ENCODE data around the gene UFM1.
A peak's percentile ranks its signal among the peaks of the same experiment; 100 is the strongest.
"Not testable (repeated sequence)": the region's sequence is repeated elsewhere in the genome, so short reads cannot be mapped to it uniquely, and the experiment has no call there.

UFM1 gene

GRCh38 chr13:38349390-38350113, at the start of gene UFM1:
UFM1 (plus strand) TSS chr13:38349851; CDS start chr13:38349920, 69 bp downstream.
- DNase-seq (ENCODE audit: low spot score): peak; percentile 93

- no peak for DNase-seq (ENCODE audit: low spot score)
Observed at GRCh38 chr13:38301236-38301635, 48.4 kb upstream of the UFM1 start.

GRCh38 chr13:38303816-38304320, 45.8 kb upstream of the UFM1 start:
- DNase-seq (ENCODE audit: low spot score): no peak

- no peak for DNase-seq (ENCODE audit: low spot score)
Observed at GRCh38 chr13:38308736-38309135, 40.9 kb upstream of the UFM1 start.

GRCh38 chr13:38309397-38309796, 40.3 kb upstream of the UFM1 start:
- DNase-seq (ENCODE audit: low spot score): no peak

GRCh38 chr13:38311175-38311574, 38.5 kb upstream of the UFM1 start:
- DNase-seq (ENCODE audit: low spot score): not testable (repeated sequence)

GRCh38 chr13:38316129-38316528, 33.5 kb upstream of the UFM1 start:
- DNase-seq (ENCODE audit: low spot score): no peak

- DNase-seq (ENCODE audit: low spot score): no peak
Observed at GRCh38 chr13:38321654-38322053, 28.0 kb upstream of the UFM1 start.

GRCh38 chr13:38325426-38325825, 24.2 kb upstream of the UFM1 start:
- no peak for DNase-seq (ENCODE audit: low spot score)

- no peak for DNase-seq (ENCODE audit: low spot score)
Observed at GRCh38 chr13:38328699-38329098, 21.0 kb upstream of the UFM1 start.

- DNase-seq (ENCODE audit: low spot score): no peak
Observed at GRCh38 chr13:38334845-38335244, 14.8 kb upstream of the UFM1 start.

GRCh38 chr13:38338089-38338488, 11.6 kb upstream of the UFM1 start:
- DNase-seq (ENCODE audit: low spot score): no peak

- DNase-seq (ENCODE audit: low spot score): no peak
Observed at GRCh38 chr13:38340624-38341023, 9.0 kb upstream of the UFM1 start.

GRCh38 chr13:38341149-38341692, 8.4 kb upstream of the UFM1 start:
- no peak for DNase-seq (ENCODE audit: low spot score)

GRCh38 chr13:38346764-38347163, 2.9 kb upstream of the UFM1 start:
- no peak for DNase-seq (ENCODE audit: low spot score)

GRCh38 chr13:38348861-38349389, 726 bp upstream of the UFM1 start:
- DNase-seq (ENCODE audit: low spot score): peak; percentile 22

- DNase-seq (ENCODE audit: low spot score): peak; percentile 25
Observed at GRCh38 chr13:38350114-38350617, 515 bp downstream of the UFM1 start.

GRCh38 chr13:38355595-38356119, 6.0 kb downstream of the UFM1 start:
- no peak for DNase-seq (ENCODE audit: low spot score)

- no peak for DNase-seq (ENCODE audit: low spot score)
Observed at GRCh38 chr13:38358684-38359083, 9.0 kb downstream of the UFM1 start.

GRCh38 chr13:38361542-38362262, 12.1 kb downstream of the UFM1 start:
- DNase-seq (ENCODE audit: low spot score): no peak

GRCh38 chr13:38363219-38363618, 13.6 kb downstream of the UFM1 start:
- DNase-seq (ENCODE audit: low spot score): no peak

GRCh38 chr13:38363746-38364145, 14.1 kb downstream of the UFM1 start:
- DNase-seq (ENCODE audit: low spot score): not testable (repeated sequence)

Data from COLO829 (cell line).